Measurements from ENCODE around the gene TMEM223.

DNA sequence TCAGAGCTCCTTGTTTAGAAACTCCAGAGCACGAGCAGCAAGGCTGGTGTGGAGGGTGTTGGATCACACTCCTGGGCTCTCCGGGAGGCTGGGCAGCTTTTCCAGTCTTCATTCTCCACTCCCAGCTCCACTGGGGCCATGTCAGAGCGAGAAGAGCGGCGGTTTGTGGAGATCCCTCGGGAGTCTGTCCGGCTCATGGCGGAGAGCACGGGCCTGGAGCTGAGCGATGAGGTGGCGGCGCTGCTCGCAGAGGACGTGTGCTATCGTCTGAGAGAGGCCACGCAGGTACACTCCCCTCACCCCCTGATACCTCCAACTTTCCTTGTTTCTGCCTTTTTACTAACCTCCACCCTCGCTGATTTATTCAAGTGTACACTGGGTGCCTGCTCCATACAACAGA is 16.2 kb downstream of the TMEM223 start:
- TF ChIP-seq CTCF (IDR thresholded peaks at IDR 0.05; ENCODE audit: poor library complexity, severe bottlenecking) (no peak), SMC3 (conservative IDR thresholded peaks at IDR 0.05; ENCODE audit: poor library complexity) (no peak), EZH2 (IDR thresholded peaks at IDR 0.05; ENCODE audit: borderline replicate concordance, insufficient read depth, low read length, poor library complexity, severe bottlenecking) (no peak)

Data from neural cell (in vitro differentiated cells).